Loucy (cell line): ENCODE measurements around the gene YIPF6.

Source experiments
- H2AFZ ChIP-seq: fragments of 200-600 bp; sonication (generic); 2 replicates; pipeline ENCODE4 v1.6.0; 2016; ENCODE audit warnings: antibody characterized with exemption, mild to moderate bottlenecking, low read length, moderate library complexity
- H3F3A ChIP-seq: fragments of 200-600 bp; 2 replicates; pipeline ENCODE4 v1.6.0; 2016; ENCODE audit warnings: antibody characterized with exemption, low read depth, mild to moderate bottlenecking
- H3K27me3 ChIP-seq: fragments of 200-600 bp; sonication (generic); 2 replicates; pipeline ENCODE4 v1.6.1; 2014; ENCODE audit warnings: low read length, mild to moderate bottlenecking; ENCODE audit not compliant: insufficient read depth, poor library complexity, severe bottlenecking
- H3K36me3 ChIP-seq: fragments of 200-600 bp; sonication (generic); 2 replicates; pipeline ENCODE4 v1.6.1; 2016; ENCODE audit warnings: low read length; ENCODE audit not compliant: insufficient read depth
- H3K4me1 ChIP-seq: fragments of 200-600 bp; sonication (generic); 2 replicates; pipeline ENCODE4 v1.5.1; 2014; ENCODE audit warnings: low read length, mild to moderate bottlenecking; ENCODE audit not compliant: insufficient read depth, poor library complexity, severe bottlenecking
- H3K4me2 ChIP-seq: fragments of 200-600 bp; sonication (generic); 2 replicates; pipeline ENCODE4 v1.6.0; 2014; ENCODE audit warnings: antibody characterized with exemption, low read length, low read depth, mild to moderate bottlenecking; ENCODE audit not compliant: poor library complexity, severe bottlenecking
- H3K4me3 ChIP-seq: fragments of 200-600 bp; sonication (generic); 2 replicates; pipeline ENCODE4 v1.5.1; 2014; ENCODE audit warnings: low read length, mild to moderate bottlenecking, mixed read lengths; ENCODE audit not compliant: poor library complexity, severe bottlenecking
- H3K79me2 ChIP-seq: fragments of 200-600 bp; sonication (generic); 2 replicates; pipeline ENCODE4 v1.6.1; 2014; ENCODE audit warnings: low read length; ENCODE audit not compliant: insufficient read depth
- H3K9ac ChIP-seq: fragments of 200-600 bp; sonication (generic); 2 replicates; pipeline ENCODE4 v1.6.0; 2014; ENCODE audit warnings: mild to moderate bottlenecking, low read depth, low read length, moderate library complexity; ENCODE audit not compliant: poor library complexity, severe bottlenecking
- H3K9me2 ChIP-seq: fragments of 200-600 bp; sonication (generic); replicated peaks from 2 replicates; pipeline ENCODE4 v1.6.1; 2016; ENCODE audit warnings: low read depth, low read length, mixed read lengths
- H3K9me3 ChIP-seq: fragments of 200-600 bp; sonication (generic); 2 replicates; pipeline ENCODE4 v1.6.1; 2014; ENCODE audit warnings: mild to moderate bottlenecking, antibody characterized with exemption, low read length, low read depth; ENCODE audit not compliant: insufficient read depth
- H4K20me1 ChIP-seq: fragments of 200-600 bp; sonication (generic); 2 replicates; pipeline ENCODE4 v1.6.0; 2014; ENCODE audit warnings: antibody characterized with exemption, low read length, mild to moderate bottlenecking; ENCODE audit not compliant: insufficient read depth, poor library complexity, severe bottlenecking
- CTCF ChIP-seq: fragments of 200-600 bp; sonication (generic); conservative IDR thresholded peaks from 2 replicates; pipeline ENCODE4 v1.5.1; 2014; ENCODE audit warnings: mild to moderate bottlenecking, antibody characterized with exemption, low read length
- EZH2phosphoT487 ChIP-seq: fragments of 200-600 bp; IDR thresholded peaks from 2 replicates; pipeline ENCODE4 v1.6.1; 2018; ENCODE audit warnings: antibody characterized with exemption, mild to moderate bottlenecking, moderate library complexity, borderline replicate concordance

YIPF6 gene

DNA sequence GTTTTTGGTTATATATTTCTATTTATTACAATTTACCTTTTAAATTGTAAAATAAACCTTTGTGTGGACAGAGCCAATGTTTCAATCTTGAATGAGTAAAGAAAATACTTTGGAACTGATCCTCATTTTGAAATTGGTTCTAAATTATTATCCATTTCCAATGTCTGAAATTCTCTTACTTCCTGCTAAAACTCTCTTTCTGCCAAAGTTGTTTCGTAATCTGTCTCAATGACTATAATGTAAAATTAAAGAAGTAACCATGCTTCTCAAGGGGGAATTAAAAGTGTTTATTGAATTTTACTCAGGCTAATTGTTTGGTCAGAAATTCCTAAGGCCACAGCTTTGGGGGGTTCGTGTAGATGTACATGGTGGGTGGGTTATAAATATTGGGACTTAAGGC lies 34.8 kb downstream of the YIPF6 start:
- Histone ChIP-seq H3K9me3 (no peaks in the 10 kb centered on the region), H4K20me1 (no peaks in the 10 kb centered on the region), H3K79me2 (no peaks in the 10 kb centered on the region), H3K9me2 (no peaks in the 10 kb centered on the region), H3K27me3 (no peaks in the 10 kb centered on the region), H3K4me1 (no peaks in the 10 kb centered on the region), H3F3A (no peaks in the 10 kb centered on the region), H2AFZ (no peak overlapping the region), H3K9ac (no peak overlapping the region), H3K4me2 (no peak overlapping the region), H3K4me3 (no peak overlapping the region), H3K36me3 (peaks cover 22% of the 10 kb centered on the region; the same call in 1 of the 2 replicates)
- no peak for TF ChIP-seq EZH2phosphoT487
- no peak for TF ChIP-seq CTCF

DNA sequence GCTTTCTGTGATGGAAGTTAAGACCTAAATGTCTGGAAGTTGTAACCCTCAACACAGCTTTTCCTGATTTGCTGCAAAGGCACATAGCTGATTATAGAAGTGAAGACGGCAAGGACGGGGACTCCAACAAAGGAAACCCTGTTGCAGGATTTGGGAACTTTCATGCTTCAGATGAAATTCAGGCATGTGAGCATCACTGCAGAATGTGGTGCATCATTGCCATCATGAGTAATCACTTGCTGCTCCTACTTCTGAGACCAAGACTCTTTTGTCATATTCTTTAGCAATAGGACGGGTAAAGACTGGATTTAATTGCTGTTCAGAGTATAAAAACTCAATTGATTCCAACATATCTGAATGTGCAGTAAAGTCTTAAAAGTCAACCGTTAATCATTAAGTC lies 35.8 kb downstream of the YIPF6 start:
- no peaks in the 10 kb centered on the region for H3K79me2 ChIP-seq
- no peaks in the 10 kb centered on the region for H4K20me1 ChIP-seq
- no peaks in the 10 kb centered on the region for H3K4me1 ChIP-seq
- no peaks in the 10 kb centered on the region for H3K9me2 ChIP-seq
- H3K27me3 ChIP-seq, result no peaks in the 10 kb centered on the region
- no peak overlapping the region for H3K4me2 ChIP-seq
- H3K4me3 ChIP-seq, result no peak overlapping the region
- no peak overlapping the region for H3K9ac ChIP-seq
- H3K36me3 ChIP-seq, result peaks cover 22% of the 10 kb centered on the region; the same call in 1 of the 2 replicates
- TF ChIP-seq CTCF (no peak), EZH2phosphoT487 (no peak)
- no peaks in the 10 kb centered on the region for H3K9me3 ChIP-seq
- no peaks in the 10 kb centered on the region for H3F3A ChIP-seq
- no peak overlapping the region for H2AFZ ChIP-seq

- no peaks in the 10 kb centered on the region for H3K27me3 ChIP-seq
- no peaks in the 10 kb centered on the region for H4K20me1 ChIP-seq
- no peaks in the 10 kb centered on the region for H3K79me2 ChIP-seq
- H3K4me2 ChIP-seq, result no peak overlapping the region
- H3K4me3 ChIP-seq, result no peak overlapping the region
- TF ChIP-seq CTCF (no peak), EZH2phosphoT487 (no peak)
- no peak overlapping the region for H2AFZ ChIP-seq
- H3K9me2 ChIP-seq, result no peaks in the 10 kb centered on the region
- H3K36me3 ChIP-seq, result peaks cover 21% of the 10 kb centered on the region; the same call in 1 of the 2 replicates
- H3K4me1 ChIP-seq, result no peaks in the 10 kb centered on the region
- H3K9ac ChIP-seq, result no peak overlapping the region
- H3K9me3 ChIP-seq, result no peaks in the 10 kb centered on the region
- no peaks in the 10 kb centered on the region for H3F3A ChIP-seq
Observed at GRCh38 chrX:68536429-68536828, 37.6 kb downstream of the YIPF6 start.
